ENCODE results near the gene UBFD1.
"Not testable (repeated sequence)": the region's sequence is repeated elsewhere in the genome, so short reads cannot be mapped to it uniquely, and the experiment has no call there.

The UBFD1 gene

DNA sequence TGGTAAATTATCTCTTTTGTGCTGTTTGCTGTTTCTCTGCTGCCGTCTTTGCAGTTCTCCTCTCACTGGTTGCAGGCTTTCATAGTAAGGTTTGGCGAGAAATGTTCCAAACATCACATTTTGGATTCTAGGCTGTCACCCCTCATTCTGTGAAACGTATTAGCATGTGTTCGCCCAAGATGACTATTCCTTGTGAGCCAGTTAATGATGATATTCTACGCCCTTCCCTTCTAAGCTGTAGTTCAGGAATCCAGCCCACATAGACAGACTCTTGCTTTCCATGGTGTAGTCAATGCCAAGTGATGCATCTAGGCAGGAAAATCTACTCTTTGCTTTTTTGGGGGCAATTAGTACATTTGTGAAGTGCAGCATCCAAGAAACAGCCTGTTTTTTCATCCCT is 14.4 kb downstream of the UBFD1 start:
- no peaks in the 10 kb centered on the region for H3K27me3 Mint-ChIP-seq
- H3K9me3 Mint-ChIP-seq: no peaks in the 10 kb centered on the region
- H3K36me3 Mint-ChIP-seq (ENCODE audit: low read depth): peaks cover 45% of the 10 kb centered on the region
- H3K4me3 Mint-ChIP-seq: no peak overlapping the region
- H3K27ac Mint-ChIP-seq: no peak overlapping the region
- peaks cover 11% of the 10 kb centered on the region for H3K4me1 Mint-ChIP-seq (ENCODE audit: low read depth)

- no peaks in the 10 kb centered on the region for H3K9me3 Mint-ChIP-seq
- H3K27me3 Mint-ChIP-seq: no peaks in the 10 kb centered on the region
- no peak overlapping the region for H3K4me3 Mint-ChIP-seq
- no peak overlapping the region for H3K27ac Mint-ChIP-seq
- H3K36me3 Mint-ChIP-seq (ENCODE audit: low read depth): peaks cover 43% of the 10 kb centered on the region
- H3K4me1 Mint-ChIP-seq (ENCODE audit: low read depth): peaks cover 11% of the 10 kb centered on the region
These were observed 14.9 kb downstream of the UBFD1 start for GRCh38 chr16:23572394-23572793.

DNA sequence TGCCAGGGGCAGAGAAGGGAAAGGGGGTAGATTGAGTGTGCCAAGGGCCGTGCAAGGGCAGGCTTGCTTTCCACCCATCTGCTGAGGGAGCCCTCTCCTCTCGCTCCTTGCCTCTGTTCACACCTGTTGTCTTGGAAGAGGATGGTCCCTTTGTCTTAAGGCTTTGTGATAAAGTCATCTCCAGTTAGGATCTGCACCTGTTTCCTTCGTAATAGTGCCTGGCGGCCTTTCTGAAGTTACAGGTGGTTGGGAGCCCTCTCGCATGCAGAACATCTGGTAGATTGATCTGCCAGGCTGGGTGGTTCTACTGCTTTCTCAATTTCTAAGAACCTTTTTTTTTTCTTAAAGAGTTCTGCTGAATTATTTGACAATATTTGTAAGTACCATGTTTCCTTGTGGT is 16.3 kb downstream of the UBFD1 start:
- peaks cover 11% of the 10 kb centered on the region for H3K4me1 Mint-ChIP-seq (ENCODE audit: low read depth)
- H3K36me3 Mint-ChIP-seq (ENCODE audit: low read depth): peaks cover 52% of the 10 kb centered on the region
- H3K4me3 Mint-ChIP-seq: no peak overlapping the region
- no peaks in the 10 kb centered on the region for H3K9me3 Mint-ChIP-seq
- no peak overlapping the region for H3K27ac Mint-ChIP-seq
- no peaks in the 10 kb centered on the region for H3K27me3 Mint-ChIP-seq

GRCh38 chr16:23575834-23576233 is 18.3 kb downstream of the UBFD1 start:
- Mint-ChIP-seq H3K9me3 (no peaks in the 10 kb centered on the region), H3K4me1 (ENCODE audit: low read depth) (peaks cover 5% of the 10 kb centered on the region), H3K4me3 (no peak overlapping the region), H3K36me3 (ENCODE audit: low read depth) (peaks cover 52% of the 10 kb centered on the region), H3K27me3 (no peaks in the 10 kb centered on the region), H3K27ac (no peak overlapping the region)

- Mint-ChIP-seq H3K36me3 (ENCODE audit: low read depth) (peaks cover 50% of the 10 kb centered on the region), H3K4me1 (ENCODE audit: low read depth) (no peaks in the 10 kb centered on the region), H3K27me3 (no peaks in the 10 kb centered on the region), H3K27ac (no peak overlapping the region), H3K9me3 (no peaks in the 10 kb centered on the region), H3K4me3 (no peak overlapping the region)
These were observed 20.0 kb downstream of the UBFD1 start for GRCh38 chr16:23577493-23577892.

GRCh38 chr16:23578101-23578830 is 20.7 kb downstream of the UBFD1 start:
- no peak overlapping the region for H3K27ac Mint-ChIP-seq
- H3K36me3 Mint-ChIP-seq (ENCODE audit: low read depth): peaks cover 50% of the 10 kb centered on the region
- no peaks in the 10 kb centered on the region for H3K4me1 Mint-ChIP-seq (ENCODE audit: low read depth)
- no peaks in the 10 kb centered on the region for H3K9me3 Mint-ChIP-seq
- H3K27me3 Mint-ChIP-seq: no peaks in the 10 kb centered on the region
- no peak overlapping the region for H3K4me3 Mint-ChIP-seq

GRCh38 chr16:23579371-23579770 is 21.8 kb downstream of the UBFD1 start:
- H3K27me3 Mint-ChIP-seq: no peaks in the 10 kb centered on the region
- H3K4me1 Mint-ChIP-seq (ENCODE audit: low read depth): no peaks in the 10 kb centered on the region
- H3K4me3 Mint-ChIP-seq: no peak overlapping the region
- no peak overlapping the region for H3K27ac Mint-ChIP-seq
- H3K36me3 Mint-ChIP-seq (ENCODE audit: low read depth): peaks cover 49% of the 10 kb centered on the region
- H3K9me3 Mint-ChIP-seq: no peaks in the 10 kb centered on the region

GRCh38 chr16:23580391-23580790 is 22.9 kb downstream of the UBFD1 start:
- no peak overlapping the region for H3K27ac Mint-ChIP-seq
- no peaks in the 10 kb centered on the region for H3K9me3 Mint-ChIP-seq
- no peaks in the 10 kb centered on the region for H3K27me3 Mint-ChIP-seq
- no peaks in the 10 kb centered on the region for H3K4me1 Mint-ChIP-seq (ENCODE audit: low read depth)
- H3K36me3 Mint-ChIP-seq (ENCODE audit: low read depth): peaks cover 57% of the 10 kb centered on the region
- no peak overlapping the region for H3K4me3 Mint-ChIP-seq

GRCh38 chr16:23581764-23582163 is 24.2 kb downstream of the UBFD1 start:
- Mint-ChIP-seq H3K27me3 (no peaks in the 10 kb centered on the region), H3K4me3 (no peak overlapping the region), H3K9me3 (no peaks in the 10 kb centered on the region), H3K36me3 (ENCODE audit: low read depth) (peaks cover 61% of the 10 kb centered on the region), H3K27ac (no peak overlapping the region), H3K4me1 (ENCODE audit: low read depth) (no peaks in the 10 kb centered on the region)

GRCh38 chr16:23583271-23583670 is 25.7 kb downstream of the UBFD1 start:
- not testable (repeated sequence) for H3K4me3 Mint-ChIP-seq; H3K27ac Mint-ChIP-seq; H3K27me3 Mint-ChIP-seq; H3K4me1 Mint-ChIP-seq (ENCODE audit: low read depth); H3K9me3 Mint-ChIP-seq
- peaks cover 66% of the 10 kb centered on the region for H3K36me3 Mint-ChIP-seq (ENCODE audit: low read depth)

- Mint-ChIP-seq H3K36me3 (ENCODE audit: low read depth) (peaks cover 64% of the 10 kb centered on the region), H3K9me3 (no peaks in the 10 kb centered on the region), H3K4me1 (ENCODE audit: low read depth) (no peaks in the 10 kb centered on the region), H3K4me3 (no peak overlapping the region), H3K27me3 (no peaks in the 10 kb centered on the region), H3K27ac (no peak overlapping the region)
These were observed 26.9 kb downstream of the UBFD1 start for GRCh38 chr16:23584186-23585076.

- H3K4me3 Mint-ChIP-seq: no peak overlapping the region
- H3K27me3 Mint-ChIP-seq: no peaks in the 10 kb centered on the region
- peaks cover 59% of the 10 kb centered on the region for H3K36me3 Mint-ChIP-seq (ENCODE audit: low read depth)
- peaks cover 3% of the 10 kb centered on the region for H3K4me1 Mint-ChIP-seq (ENCODE audit: low read depth)
- no peak overlapping the region for H3K27ac Mint-ChIP-seq
- no peaks in the 10 kb centered on the region for H3K9me3 Mint-ChIP-seq
These were observed 30.2 kb downstream of the UBFD1 start for GRCh38 chr16:23587726-23588125.

DNA sequence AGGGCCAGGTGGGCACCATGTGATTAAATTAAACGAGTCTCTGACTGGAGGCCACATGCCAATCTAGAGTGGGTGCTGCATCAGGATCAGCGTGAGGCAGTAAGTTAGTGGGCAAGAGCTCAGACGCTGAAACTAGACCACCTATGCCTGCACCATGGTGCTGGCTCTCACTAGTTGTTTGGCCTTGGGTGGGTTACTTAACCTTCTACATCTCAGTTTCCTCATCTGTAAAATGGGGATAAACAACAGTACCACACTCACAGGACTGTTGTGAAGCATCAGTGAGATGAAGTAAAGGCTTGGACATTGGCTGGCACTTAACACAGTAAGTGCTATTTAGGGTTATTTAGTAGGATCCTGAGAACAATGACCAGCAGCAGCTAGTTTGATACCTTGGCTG is 32.7 kb downstream of the UBFD1 start:
- Mint-ChIP-seq H3K27ac (no peak overlapping the region), H3K4me1 (ENCODE audit: low read depth) (peaks cover 18% of the 10 kb centered on the region), H3K27me3 (no peaks in the 10 kb centered on the region), H3K36me3 (ENCODE audit: low read depth) (peaks cover 55% of the 10 kb centered on the region), H3K4me3 (no peak overlapping the region), H3K9me3 (no peaks in the 10 kb centered on the region)

DNA sequence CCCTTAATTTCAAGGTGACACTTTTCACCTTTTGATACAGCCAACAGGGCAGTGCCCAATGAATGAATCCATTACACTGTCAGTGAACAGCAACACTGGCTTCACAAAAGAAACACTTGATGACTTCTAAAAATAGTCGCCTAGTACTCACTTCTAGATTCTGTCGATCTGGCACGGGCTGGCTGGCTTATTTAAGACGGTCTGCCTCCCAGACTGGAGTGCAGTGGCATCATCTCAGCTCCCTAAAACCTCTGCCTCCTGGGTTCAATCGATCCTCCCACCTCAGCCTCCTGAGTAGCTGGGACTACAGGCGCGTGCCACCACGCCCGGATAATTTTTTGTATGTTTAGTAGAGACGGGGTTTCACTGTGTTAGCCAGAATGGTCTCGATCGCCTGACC is 36.7 kb downstream of the UBFD1 start:
- H3K4me1 Mint-ChIP-seq (ENCODE audit: low read depth): peaks cover 29% of the 10 kb centered on the region
- H3K27me3 Mint-ChIP-seq: no peaks in the 10 kb centered on the region
- peak overlapping the region; percentile 86 for H3K4me3 Mint-ChIP-seq
- H3K36me3 Mint-ChIP-seq (ENCODE audit: low read depth): peaks cover 29% of the 10 kb centered on the region
- H3K27ac Mint-ChIP-seq: peak overlapping the region; percentile 52
- no peaks in the 10 kb centered on the region for H3K9me3 Mint-ChIP-seq

DNA sequence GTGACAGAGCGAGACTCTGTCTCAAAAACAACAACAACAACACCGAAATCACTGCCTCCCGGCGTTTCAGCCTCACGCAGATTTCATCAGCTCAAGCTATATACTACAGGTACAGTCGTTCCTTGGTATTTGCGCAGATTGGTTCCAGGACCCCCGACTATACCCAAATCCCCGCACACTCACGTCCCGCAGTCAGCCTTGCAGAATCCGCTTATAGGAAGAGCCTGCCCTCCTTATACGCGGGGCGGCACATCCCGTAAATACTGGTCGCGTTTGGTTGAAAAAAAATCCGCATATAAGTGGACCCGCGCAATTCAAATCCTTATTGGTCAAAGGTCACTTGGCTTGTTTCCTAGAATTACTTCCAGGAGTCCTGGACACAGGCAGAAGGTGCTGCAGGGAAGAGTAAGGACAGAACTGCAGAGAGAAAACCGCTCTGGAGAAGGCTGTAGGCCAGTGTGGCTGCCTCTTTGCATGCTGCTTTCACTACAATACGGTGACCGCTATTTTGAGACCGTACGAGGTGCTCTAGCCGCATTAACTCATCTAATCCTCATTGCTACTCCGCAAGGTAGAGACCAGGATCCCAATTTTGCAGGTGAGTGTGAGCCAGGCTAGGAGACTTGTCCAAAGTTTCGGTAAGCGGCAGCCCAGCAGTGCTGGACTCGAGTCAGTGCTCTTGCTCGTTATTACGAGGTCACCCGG is 37.9 kb downstream of the UBFD1 start:
- peaks cover 29% of the 10 kb centered on the region for H3K4me1 Mint-ChIP-seq (ENCODE audit: low read depth)
- peak overlapping the region; percentile 86 for H3K4me3 Mint-ChIP-seq
- peak overlapping the region; percentile 67 for H3K27ac Mint-ChIP-seq
- no peaks in the 10 kb centered on the region for H3K9me3 Mint-ChIP-seq
- no peaks in the 10 kb centered on the region for H3K27me3 Mint-ChIP-seq
- H3K36me3 Mint-ChIP-seq (ENCODE audit: low read depth): peaks cover 25% of the 10 kb centered on the region

Data from stimulated activated naive CD8-positive, alpha-beta T cell treated with anti-CD3 and anti-CD28 coated beads, Interleukin-15, Interleukin-2, amounts not matched to agents 100 ng/mL and 50 ng/mL, for 24 hours (primary cell).